Thyroid gland (tissue), 4 donors: ENCODE data around the gene EXOC4. TPM values are rescaled to one million over a fixed set of nuclear protein-coding genes. Genes with fewer than 3 reads are reported as not detected.

Experiments
- DNase-seq, 2 donors: peaks; one replicate each; pipeline ENCODE4 v3.0.0-alpha.2; 2019
- H3K27ac ChIP-seq, 3 donors: fragments of 200-600 bp; sonication (generic); 1 replicate in 2 of 3; 2 replicates in 1 of 3; pipeline ENCODE4 v1.5.1; 2016 to 2019; ENCODE audit warnings: mild to moderate bottlenecking in 1 of 3, moderate library complexity in 1 of 3
- H3K27me3 ChIP-seq: fragments of 200-600 bp; sonication (generic); one replicate; pipeline ENCODE4 v1.5.1; 2019
- H3K36me3 ChIP-seq, 2 donors: fragments of 200-600 bp; sonication (generic); one replicate each; pipeline ENCODE4 v1.5.1; 2016 to 2019
- H3K4me1 ChIP-seq, 2 donors: fragments of 200-600 bp; sonication (generic); one replicate each; pipeline ENCODE4 v1.5.1; 2017 to 2019
- H3K4me3 ChIP-seq, 3 donors: fragments of 200-600 bp; sonication (generic); replicated peaks in 1 of 3; 1 replicate in 2 of 3; 2 replicates in 1 of 3; pipeline ENCODE4 v1.5.1; 2016; ENCODE audit warnings: mild to moderate bottlenecking in 1 of 3
- H3K9me3 ChIP-seq: fragments of 200-600 bp; sonication (generic); one replicate; pipeline ENCODE4 v1.5.1; 2017
- POLR2A ChIP-seq, 2 donors: fragments of 450-650 bp; IDR thresholded peaks; one replicate each; pipeline ENCODE4 v1.6.1; 2017; ENCODE audit warnings: antibody characterized with exemption in 2 of 2, mild to moderate bottlenecking in 2 of 2, moderate library complexity in 1 of 2
- WGBS, 2 donors: methylation state at CpG; one replicate each; pipeline ENCODE4 v1.1.5; 2017; 5-methylcytosine and 5-hydroxymethylcytosine counted together
- intact Hi-C: fragments of 100-400 bp; cut with DNase I; formaldehyde crosslinking; loops from one replicate; pipeline ENCODE4 v1.15.1; 2023
- total RNA-seq, 4 donors: library from RNA; depleted of rRNA; stranded (reverse); fragments of >200 nt; gene quantifications; one replicate each; pipeline ENCODE4 v1.2.3, GENCODE V29; 2016
- TF ChIP-seq, protein P1 (sequence below), 6 experiments: fragments of 200-600 bp in 3 of 6; fragments of 450-650 bp in 3 of 6; sonication (generic) in 3 of 6; IDR thresholded peaks; one replicate each; pipeline ENCODE4 v1.5.1; 2016 to 2019; ENCODE audit warnings: antibody characterized with exemption in 6 of 6, mild to moderate bottlenecking in 2 of 6, inconsistent platforms in 1 of 6, moderate library complexity in 1 of 6

The EXOC4 gene
- total RNA-seq, 4 donors from 2014 or later, result 74.0 to 116 (median 107) TPM

- no peaks in the 10 kb centered on the region for H3K4me1 ChIP-seq
- intact Hi-C loops, result no loop called here
- no peak for TF ChIP-seq POLR2A (IDR thresholded peaks at IDR 0.05)
- TF ChIP-seq, protein P1, sequence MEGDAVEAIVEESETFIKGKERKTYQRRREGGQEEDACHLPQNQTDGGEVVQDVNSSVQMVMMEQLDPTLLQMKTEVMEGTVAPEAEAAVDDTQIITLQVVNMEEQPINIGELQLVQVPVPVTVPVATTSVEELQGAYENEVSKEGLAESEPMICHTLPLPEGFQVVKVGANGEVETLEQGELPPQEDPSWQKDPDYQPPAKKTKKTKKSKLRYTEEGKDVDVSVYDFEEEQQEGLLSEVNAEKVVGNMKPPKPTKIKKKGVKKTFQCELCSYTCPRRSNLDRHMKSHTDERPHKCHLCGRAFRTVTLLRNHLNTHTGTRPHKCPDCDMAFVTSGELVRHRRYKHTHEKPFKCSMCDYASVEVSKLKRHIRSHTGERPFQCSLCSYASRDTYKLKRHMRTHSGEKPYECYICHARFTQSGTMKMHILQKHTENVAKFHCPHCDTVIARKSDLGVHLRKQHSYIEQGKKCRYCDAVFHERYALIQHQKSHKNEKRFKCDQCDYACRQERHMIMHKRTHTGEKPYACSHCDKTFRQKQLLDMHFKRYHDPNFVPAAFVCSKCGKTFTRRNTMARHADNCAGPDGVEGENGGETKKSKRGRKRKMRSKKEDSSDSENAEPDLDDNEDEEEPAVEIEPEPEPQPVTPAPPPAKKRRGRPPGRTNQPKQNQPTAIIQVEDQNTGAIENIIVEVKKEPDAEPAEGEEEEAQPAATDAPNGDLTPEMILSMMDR (IDR thresholded peaks at IDR 0.05), result no peak
- no peak overlapping the region for H3K27ac ChIP-seq
- no peaks in the 10 kb centered on the region for H3K9me3 ChIP-seq
- DNase-seq, result no peak
- H3K36me3 ChIP-seq, result no peaks in the 10 kb centered on the region
- H3K4me3 ChIP-seq, result no peak overlapping the region
- no peaks in the 10 kb centered on the region for H3K27me3 ChIP-seq
- WGBS, 2 donors, result 87 to 88% methylated on average over 6 of the region's 6 CpGs
These were observed 548.5 kb downstream of the EXOC4 start for GRCh38 chr7:133801341-133801740.

DNA sequence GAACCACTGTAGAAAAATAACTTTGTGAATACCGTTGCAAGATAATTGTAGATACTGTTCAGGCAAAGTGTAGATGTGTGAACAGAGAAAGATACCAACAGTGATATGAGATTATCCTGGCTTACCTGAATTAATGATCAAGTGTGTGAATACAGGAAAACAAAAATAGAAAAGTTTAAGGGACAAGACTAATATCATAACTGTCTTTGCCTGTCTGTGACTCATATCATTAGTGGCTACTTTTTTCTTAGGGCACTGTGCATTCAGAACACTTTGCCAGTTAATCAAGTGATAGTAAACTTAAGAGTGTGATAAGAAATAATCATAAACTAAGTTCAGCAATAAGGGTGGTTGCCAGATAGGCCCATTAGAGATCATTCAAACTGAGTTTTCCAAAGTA, 551.2 kb downstream of the EXOC4 start:
- DNase-seq, result no peak
- Histone ChIP-seq H3K4me3 (no peak overlapping the region), H3K36me3 (no peaks in the 10 kb centered on the region), H3K27ac (no peak overlapping the region), H3K27me3 (no peaks in the 10 kb centered on the region), H3K9me3 (no peaks in the 10 kb centered on the region), H3K4me1 (no peaks in the 10 kb centered on the region)
- intact Hi-C loops, result no loop called here
- WGBS, 2 donors, result 92 to 95% methylated on average over 1 of the region's 1 CpG
- TF ChIP-seq, protein P1 (IDR thresholded peaks at IDR 0.05), result no peak
- TF ChIP-seq POLR2A (IDR thresholded peaks at IDR 0.05), result no peak

DNA sequence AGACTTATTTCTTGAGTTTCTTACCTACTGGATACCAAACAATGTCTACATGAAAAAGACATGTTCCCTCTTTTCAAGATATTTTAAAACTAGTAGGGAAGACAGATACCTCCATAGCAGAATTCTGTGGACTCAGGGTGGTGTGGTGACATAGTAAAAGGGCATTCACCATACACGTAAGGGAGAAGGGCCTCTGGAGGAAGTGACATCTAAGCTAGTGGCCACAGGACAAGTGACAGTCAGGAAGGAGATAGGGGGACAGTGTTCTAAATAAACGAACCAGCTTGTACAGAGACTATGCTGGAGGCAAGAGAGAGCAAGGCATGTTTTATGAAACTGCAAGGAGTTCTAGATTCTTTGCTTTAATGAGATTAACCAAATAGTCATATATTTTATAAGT, 552.5 kb downstream of the EXOC4 start:
- intact Hi-C loops, result no loop called here
- no peaks in the 10 kb centered on the region for H3K4me1 ChIP-seq
- no peaks in the 10 kb centered on the region for H3K9me3 ChIP-seq
- no peaks in the 10 kb centered on the region for H3K36me3 ChIP-seq
- H3K27ac ChIP-seq, result no peak overlapping the region
- DNase-seq, result no peak
- 81 to 85% methylated on average over 2 of the region's 2 CpGs for WGBS, 2 donors
- TF ChIP-seq, protein P1 (IDR thresholded peaks at IDR 0.05), result no peak
- no peak for TF ChIP-seq POLR2A (IDR thresholded peaks at IDR 0.05)
- no peak overlapping the region for H3K4me3 ChIP-seq
- no peaks in the 10 kb centered on the region for H3K27me3 ChIP-seq

GRCh38 chr7:133807624-133808492, 555.0 kb downstream of the EXOC4 start:
- Histone ChIP-seq H3K9me3 (no peaks in the 10 kb centered on the region), H3K27ac (no peak overlapping the region), H3K4me3 (no peak overlapping the region), H3K4me1 (no peaks in the 10 kb centered on the region), H3K27me3 (no peaks in the 10 kb centered on the region), H3K36me3 (no peaks in the 10 kb centered on the region)
- no peak for DNase-seq
- 65 to 71% methylated on average over 7 of the region's 7 CpGs for WGBS, 2 donors
- intact Hi-C loops, result no loop called here
- TF ChIP-seq, protein P1 (IDR thresholded peaks at IDR 0.05), result no peak
- no peak for TF ChIP-seq POLR2A (IDR thresholded peaks at IDR 0.05)

GRCh38 chr7:133808493-133808866, 555.6 kb downstream of the EXOC4 start:
- Histone ChIP-seq H3K27me3 (no peaks in the 10 kb centered on the region), H3K36me3 (no peaks in the 10 kb centered on the region), H3K4me3 (no peak overlapping the region), H3K27ac (no peak overlapping the region), H3K4me1 (no peaks in the 10 kb centered on the region), H3K9me3 (no peaks in the 10 kb centered on the region)
- no peak for DNase-seq
- 97 to 98% methylated on average over 2 of the region's 2 CpGs for WGBS, 2 donors
- intact Hi-C loops, result no loop called here
- no peak for TF ChIP-seq POLR2A (IDR thresholded peaks at IDR 0.05)
- TF ChIP-seq, protein P1 (IDR thresholded peaks at IDR 0.05), result no peak
